GM18502 (cell line): ENCODE data around the gene TMBIM6.
"Not testable (repeated sequence)": the region's sequence is repeated elsewhere in the genome, so short reads cannot be mapped to it uniquely, and the experiment has no call there.

ENCODE experiments used
- ATAC-seq: cut with Tn5 transposase; IDR thresholded peaks from one replicate; pipeline ENCODE4 v1.9.1; 2021; ENCODE audit warnings: mild to moderate bottlenecking; ENCODE audit not compliant: unreplicated experiment, poor library complexity

Gene TMBIM6

DNA sequence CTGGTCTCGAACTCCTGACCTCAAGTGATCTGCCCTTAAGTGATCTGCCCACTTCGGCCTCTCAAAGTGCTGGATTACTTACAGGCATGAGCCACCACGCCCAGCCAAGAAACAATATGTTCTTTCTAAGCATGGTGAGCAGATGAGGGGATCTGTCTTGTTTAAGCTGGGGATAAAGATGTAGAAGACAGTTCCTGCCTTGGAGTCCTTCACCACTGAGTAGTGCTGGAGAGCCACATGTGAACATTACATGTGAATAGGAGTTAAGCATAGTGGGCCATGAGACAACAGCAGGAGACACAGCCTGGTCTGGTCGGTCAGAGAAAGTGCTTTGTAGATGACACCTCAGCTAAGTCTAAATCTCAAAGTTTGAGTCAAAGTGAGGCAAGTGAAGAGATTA, 26.0 kb downstream of the TMBIM6 start:
- no peak for ATAC-seq

DNA sequence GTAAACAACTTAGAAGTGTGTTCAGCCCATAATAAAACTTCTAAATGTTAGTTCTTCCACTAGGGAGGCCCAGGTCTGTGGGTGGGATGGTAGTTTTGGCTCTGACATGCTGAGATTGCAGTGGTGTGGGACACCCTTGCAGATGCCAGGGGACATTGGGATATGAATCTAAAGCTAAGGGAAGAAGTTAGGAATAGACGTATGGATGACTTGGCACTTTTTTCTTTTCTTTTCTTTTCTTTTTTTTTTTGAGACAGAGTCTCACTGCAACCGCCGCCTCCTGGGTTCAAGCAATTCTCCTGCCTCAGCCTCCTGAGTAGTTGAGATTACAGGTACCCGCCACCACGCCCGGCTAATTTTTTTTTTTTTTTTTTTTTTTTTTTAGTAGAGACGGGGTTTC, 31.7 kb downstream of the TMBIM6 start:
- not testable (repeated sequence) for ATAC-seq

DNA sequence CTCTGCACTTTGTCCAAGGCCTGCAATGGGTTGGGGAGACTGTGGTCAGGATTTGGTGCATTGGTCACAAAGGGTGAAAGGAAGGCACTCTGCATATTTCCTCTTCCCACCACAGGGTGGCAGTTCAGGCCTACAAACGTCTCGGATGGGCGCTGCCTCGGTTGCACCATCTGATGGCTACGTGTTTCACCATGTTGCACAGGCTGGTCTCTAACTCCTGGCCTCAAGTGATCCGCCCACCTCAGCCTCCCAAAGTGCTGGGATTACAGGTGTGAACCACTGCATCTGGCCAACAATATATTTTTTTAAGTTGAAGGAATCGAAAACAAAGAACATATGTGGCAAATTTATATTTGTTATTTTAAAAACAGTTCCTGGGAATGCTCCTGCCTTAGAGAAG, 35.1 kb downstream of the TMBIM6 start:
- no peak for ATAC-seq

DNA sequence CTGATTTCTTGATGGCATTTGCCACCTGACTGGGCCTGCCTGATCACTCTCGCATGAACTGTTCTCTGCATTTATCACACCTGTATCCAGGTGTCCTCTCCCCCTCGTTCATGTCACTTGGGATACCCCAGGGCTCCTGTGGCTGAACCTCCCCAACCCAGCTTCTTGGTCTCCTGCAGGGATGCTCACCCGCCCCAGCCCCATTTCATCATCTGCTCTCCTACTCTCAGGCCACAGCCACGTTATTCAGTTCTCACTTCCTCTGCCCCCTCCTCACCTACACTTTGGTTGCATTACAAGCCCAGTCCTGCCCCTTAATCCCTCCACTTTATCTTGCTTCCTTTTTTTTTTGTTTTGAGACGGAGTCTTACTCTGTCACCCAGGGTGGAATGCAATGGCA, 35.5 kb downstream of the TMBIM6 start:
- ATAC-seq = no peak

DNA sequence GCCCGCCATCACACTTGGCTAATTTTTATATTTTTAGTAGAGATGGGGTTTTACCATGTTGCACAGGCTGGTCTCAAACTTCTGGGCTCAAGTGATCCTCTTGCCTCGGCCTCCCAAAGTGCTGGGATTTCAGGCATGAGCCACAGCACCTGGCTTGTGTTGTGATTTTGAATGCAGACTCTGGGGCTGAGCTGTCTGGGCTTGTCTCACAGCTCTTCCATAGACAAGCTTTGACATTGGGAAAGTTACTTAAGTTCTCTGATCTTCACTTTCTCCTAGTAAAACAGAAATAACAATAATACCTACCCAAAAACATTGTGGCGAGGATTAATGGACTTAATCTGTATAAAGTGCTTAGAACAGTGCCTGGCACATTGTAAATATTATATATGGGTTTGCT, 36.0 kb downstream of the TMBIM6 start:
- ATAC-seq = no peak

DNA sequence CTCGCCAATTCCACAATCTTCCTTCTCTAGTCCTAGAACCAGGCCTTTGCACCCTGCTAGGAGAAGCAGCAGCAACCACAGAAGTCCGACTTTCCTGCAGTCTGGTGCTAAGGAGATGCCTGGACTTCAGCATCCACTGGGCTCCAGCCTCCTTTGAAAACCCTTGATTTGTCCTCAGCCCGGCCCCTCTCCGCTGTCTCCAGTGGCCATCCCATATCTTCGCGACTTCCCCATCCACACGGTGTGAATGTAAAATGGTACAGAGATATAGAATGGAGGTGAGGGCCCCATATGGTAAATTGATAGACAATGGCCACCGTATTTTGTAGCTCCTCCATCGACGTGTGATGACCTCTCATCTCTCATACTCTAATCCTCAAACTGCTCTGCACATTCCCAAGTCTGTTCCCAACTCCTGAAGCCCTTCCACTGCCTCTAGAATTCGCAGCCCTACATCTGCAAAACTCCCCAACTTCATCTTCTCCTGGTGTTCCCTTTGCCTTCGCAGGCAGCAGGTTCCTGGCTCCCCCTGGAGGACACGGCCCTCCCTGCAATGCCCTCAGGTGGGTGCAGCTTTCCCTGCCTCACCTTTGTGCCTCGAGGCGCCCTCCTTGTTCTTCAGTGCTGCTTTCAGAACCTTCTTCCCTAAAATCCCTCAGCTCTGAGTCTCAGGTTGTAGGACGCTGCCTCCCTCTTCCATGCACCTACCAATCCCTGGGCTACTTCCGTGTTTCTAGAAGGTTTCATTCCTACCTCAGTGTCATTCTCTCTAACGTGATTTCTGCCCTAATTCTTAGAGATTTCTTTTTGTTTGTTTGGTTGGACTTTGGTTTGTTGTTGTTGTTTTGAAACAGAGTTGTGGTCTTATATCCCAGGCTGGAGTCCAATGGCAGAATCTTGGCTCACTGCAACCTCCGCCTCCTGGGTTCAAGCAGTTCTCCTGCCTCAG, 36.7 kb downstream of the TMBIM6 start:
- ATAC-seq = no peak

DNA sequence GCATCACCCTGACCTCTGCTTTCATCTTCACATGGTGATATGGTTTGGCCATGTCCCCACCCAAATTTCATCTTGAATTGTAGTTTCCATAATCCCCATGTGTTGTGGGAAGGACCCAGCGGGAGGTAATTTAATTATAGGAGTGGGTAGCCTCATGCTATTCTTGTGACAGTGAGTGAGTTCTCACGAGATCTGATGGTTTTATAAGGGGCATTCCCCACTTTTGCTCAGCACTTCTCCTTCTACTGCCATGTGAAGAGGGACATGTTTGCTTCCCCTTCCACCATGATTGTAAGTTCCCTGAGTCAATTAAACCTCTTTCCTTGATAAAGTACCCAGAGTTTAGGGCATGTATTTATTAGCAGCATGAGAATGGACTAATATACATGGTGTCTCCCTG, 38.2 kb downstream of the TMBIM6 start:
- no peak for ATAC-seq

DNA sequence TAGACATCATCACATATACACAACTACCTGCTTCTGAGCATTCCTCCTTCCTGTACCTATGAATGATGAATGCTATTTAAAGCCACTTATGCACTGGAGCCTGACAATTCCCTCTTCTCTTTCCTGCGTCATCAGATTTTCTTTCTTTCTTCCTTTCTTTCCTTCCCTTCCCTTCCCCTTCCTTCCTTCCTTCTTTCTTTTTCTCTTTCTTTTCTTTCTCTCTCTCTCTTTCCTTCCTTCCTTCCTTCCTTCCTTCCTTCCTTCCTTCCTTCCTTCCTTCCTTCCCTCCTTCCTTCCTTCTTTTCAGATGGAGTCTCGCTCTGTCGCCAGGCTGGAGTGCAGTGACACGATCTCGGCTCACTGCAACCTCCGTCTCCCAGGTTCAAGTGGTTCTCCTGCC, 39.6 kb downstream of the TMBIM6 start:
- not testable (repeated sequence) for ATAC-seq

DNA sequence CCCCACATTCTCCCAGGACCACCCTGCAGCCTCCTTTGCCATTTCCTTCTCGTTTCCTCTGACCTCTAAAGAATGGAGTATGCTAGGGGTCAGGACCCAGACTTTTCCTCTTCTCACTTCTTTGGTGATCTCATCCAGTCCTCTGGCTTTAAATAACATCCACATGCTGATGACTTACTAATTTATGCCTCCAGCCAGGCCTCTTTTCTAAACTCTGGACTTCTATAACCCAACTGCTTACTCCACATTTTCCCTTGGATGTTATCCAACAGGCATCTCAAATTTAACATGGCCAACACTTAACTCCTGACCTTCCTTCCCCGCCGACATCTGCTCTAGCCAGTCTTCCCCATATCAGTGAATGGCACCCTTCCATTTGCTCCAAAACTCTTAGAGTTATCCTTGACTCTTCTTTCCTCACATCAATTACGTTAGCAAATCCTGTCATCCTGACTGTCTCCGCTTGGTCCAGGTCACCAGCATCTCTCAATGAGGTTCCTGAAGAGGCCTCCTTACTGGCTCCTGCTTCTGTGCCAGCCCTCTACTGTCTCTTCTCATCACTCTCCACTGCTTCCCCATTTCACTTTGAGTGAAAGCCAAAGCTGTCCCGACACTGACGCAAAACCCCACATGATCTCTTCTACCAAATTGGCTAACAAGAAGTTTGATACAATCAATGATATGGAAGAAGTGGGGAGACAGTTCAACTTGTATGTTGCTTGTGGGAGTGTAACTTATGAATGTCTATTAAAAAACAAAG, 42.7 kb downstream of the TMBIM6 start:
- ATAC-seq = no peak

DNA sequence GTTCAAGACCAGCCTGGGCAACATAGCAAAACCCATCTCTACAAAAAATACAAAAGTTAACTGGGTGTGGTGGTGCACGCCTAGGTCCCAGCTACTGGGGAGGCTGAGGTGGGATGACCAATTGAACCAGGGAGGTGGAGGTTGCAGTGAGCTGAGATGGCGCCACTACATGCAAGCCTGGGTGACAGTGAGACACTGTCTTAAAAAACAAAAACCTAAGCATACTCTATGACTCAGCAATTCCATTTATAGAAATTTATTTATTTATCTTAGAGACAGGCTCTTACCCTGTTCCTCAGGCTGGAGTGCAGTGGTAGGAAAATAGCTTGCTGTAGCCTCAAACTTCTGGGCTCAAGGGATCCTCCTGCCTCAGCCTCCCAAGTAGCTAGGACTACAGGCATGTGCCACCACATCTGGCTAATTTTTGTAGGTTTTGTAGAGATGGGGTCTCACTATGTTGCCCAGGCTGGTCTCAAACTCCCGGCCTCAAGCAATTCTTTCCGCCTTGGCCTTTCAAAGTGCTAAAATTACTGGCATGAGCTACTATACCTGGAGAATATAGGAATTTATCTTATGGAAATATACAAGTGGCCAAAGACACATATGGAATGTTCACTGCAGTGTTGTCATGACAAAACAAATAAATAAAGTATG, 43.5 kb downstream of the TMBIM6 start:
- ATAC-seq = no peak

DNA sequence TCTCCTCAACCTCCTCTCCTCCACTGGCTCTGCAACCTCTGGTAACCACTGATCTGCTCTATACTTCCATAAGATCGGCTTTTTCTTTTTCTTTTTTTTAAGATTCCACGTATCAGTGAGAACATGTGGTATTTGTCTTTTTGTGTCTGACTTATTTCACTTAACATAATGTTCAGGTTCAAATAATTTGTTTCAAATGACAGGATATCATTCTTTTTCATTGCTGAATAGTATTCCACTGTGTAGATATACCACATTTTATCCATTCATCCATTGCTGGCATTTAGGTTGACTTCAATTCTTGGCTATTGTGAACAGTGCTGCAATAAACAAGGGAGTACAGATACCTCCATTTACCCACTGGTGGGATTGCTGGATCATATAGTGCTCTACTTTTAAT, 46.3 kb downstream of the TMBIM6 start:
- no peak for ATAC-seq

DNA sequence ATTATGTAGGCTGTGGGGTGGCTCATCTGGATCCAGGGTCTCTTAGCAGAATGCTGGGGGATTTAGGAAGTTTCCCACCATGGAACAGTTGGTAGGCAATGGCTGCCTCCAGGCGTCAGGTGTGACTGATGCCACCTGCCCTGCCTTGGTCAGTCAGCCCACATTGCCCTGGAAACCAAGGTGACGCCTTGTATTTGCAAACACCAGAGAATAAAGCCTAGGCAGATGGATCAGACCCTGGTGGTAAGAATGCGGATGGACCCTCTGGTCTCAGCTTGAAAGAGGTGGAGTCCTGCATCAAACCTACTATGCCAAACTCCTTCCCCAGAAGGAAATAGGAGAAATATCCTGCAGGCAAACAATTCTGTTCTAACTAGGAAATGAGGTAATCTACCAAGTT, 48.6 kb downstream of the TMBIM6 start:
- no peak for ATAC-seq

DNA sequence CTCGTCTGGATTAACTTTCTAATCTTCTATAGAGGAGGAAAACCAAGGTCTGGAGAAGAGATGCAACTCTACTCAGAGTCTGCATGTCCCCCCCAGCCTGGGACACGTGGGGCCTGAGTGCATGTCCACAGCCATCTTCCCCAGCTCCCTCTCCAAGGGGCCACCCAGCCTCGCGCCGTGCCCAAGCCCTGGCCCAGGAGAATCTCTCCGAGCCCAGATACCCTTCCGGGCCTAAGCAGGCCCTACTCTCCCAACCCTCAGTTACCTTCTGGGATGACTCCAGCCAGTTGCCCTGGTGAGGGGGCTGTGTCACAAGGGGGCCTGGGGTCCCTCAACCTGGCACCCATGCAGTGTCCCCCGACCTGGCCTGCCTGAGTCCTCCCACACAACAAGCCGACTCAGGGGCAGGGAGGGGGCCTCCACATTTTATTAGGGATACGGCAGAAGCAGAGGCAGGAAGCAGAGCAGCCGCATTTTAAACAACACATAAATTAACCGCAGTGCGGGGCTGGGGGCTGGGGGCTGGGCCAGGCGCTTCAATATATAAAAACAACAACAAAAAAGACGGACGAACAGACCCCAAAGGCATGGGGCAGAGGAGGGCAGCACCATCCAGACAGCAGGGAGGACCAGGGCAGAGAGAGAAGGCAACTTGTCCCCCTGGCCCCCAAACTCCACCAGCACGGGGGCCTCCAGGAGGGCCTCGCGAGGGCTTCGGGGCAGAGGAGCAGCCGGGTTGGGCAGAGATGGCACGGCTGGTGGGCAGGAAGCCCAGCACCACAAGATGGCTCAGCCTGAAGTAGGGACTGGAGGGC, 49.6 kb downstream of the TMBIM6 start:
- no peak for ATAC-seq

DNA sequence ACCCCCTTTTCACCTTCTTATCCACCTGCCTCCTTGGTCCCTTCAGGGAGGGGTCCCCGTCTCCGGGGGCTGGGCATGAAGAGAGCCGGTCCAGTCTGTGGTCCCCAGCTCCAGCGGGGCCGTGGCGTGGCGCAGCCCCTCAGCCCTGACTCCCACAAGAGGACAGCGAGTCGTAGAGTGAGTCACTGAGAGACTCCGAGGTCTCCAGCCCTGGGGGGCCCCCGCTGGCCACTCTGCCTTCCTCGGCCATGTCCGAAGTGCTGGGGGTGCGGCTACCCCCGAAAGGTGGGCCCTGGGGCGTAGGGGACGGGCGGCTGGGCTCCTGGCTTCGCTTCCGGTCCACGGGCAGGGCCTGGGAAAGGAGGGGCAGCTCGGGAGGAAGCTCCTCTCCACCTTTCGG, 50.3 kb downstream of the TMBIM6 start:
- no peak for ATAC-seq

DNA sequence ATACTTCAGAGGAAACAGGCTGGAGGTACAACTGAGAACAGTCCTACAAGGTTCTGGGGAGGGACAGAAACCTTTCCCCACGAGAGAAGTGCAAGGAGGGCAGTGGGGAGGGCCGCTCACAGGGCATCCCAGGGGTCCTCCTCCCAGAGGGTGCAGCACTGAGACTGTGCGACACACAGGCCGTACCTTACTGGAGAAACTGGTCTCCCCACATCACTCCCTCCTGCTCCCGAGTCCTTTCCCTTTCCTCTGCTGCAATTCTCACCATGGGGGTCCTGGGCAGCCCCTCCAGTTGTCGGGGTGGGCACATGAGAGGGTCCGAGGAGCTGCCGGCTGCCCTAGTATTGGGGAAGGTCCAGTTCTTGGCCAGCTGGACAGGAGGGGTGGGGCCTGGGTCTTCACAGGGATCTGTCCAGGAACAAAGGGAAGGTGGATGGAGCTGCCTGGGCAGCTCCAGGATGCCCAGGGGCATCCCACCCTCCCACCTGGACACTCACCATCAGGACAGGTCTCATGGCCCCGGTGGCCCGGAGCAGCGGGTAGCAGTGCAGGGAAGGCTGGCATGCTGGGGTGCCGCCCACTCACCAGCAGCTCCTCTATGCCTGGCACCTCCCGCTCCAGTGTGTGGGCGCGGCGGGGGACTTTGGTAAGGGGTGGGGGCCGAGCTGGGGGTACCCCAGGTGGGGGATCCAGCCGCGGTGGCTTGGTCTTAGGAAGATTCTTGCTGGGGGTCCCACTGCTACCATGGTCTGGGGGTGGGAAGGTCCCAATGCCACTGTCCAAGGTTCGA, 51.0 kb downstream of the TMBIM6 start:
- no peak for ATAC-seq

DNA sequence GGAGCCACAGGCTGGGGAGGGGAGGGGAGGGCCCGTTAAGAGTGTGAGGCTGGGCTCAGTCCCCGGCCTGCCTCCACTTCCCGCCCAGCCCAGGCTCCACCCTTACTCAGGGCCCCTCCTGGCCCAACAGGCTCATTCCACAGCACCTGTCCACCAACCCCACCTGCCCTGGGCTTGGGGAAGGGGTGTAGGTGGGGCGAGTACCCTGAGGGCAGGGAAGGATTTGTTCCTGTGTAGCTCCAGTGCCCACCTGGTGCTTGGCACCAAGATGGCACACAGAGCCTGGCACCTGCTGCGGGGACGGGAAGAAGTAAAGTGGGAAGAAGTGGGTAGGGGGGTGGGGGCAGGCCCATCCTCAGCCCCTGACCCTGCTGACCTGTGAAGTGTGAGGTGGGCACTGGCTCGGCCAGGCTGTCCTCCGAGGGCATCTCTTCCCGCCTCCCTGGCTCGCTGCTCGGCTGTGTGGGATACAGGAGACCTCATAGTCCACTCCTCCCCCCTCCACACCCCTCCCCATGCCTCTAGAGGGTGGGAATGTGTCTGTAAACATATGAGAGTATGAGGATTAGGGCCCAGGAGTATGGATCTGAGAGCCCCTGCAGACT, 51.7 kb downstream of the TMBIM6 start:
- no peak for ATAC-seq

DNA sequence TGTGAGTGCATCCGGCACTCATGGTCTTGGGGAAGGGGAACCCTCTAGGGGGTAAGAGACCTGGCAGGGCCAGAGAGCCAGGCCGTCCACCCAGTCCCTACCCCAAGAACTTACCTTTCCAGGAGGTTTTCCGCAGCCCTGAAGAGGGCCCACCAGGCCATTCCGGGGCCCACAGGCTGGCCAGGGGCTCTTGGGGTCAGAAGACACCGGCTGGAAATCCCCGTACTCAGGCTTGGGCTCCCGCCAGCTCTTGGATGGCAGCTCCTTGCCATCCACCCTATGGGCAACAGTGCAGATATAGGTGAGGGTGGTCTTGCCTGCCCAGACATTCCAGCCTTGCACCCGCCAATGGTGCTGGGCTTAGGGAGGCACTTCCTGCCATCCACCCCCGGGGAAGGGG, 52.3 kb downstream of the TMBIM6 start:
- no peak for ATAC-seq

DNA sequence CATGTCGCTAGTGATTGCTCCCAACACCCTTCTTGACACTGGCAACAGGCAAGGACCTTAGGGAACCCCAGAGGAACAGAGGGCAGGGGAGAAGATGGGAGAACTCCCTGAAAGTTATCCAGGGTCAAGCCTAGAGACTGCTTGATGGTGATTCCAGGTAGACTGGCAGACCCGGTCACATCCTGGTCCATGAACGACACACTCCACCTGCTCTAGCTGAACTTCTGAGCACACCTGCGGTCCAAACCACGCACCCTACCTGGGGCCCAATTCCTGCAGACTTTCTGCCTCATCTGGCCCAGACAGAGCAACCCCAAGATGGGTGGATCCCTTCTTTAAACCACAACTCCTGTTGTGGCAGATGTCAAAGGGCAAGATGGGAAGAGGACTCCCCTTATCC, 52.7 kb downstream of the TMBIM6 start:
- no peak for ATAC-seq
